Adipocyte (in vitro differentiated cells): ENCODE measurements around the gene DUSP12.
"Not testable (repeated sequence)": the region's sequence is repeated elsewhere in the genome, so short reads cannot be mapped to it uniquely, and the experiment has no call there.

Source experiments
- DNase-seq: peaks from one replicate; pipeline ENCODE4 v3.0.0-alpha.2; 2015; ENCODE audit warnings: low read depth
- H3K27me3 ChIP-seq: replicated peaks from 2 replicates; pipeline ENCODE4 v1.7.0; 2013; ENCODE audit warnings: mild to moderate bottlenecking, low read length, moderate library complexity; ENCODE audit not compliant: control insufficient read depth, insufficient read depth
- H3K36me3 ChIP-seq: 2 replicates; pipeline ENCODE4 v1.7.0; 2013; ENCODE audit warnings: low read length, mild to moderate bottlenecking, moderate library complexity; ENCODE audit not compliant: control insufficient read depth, insufficient read depth, severe bottlenecking
- H3K4me1 ChIP-seq: 2 replicates; pipeline ENCODE4 v1.7.0; 2013; ENCODE audit warnings: mild to moderate bottlenecking, low read length, moderate library complexity; ENCODE audit not compliant: control insufficient read depth, insufficient read depth
- H3K4me3 ChIP-seq: 2 replicates; pipeline ENCODE4 v1.7.0; 2013; ENCODE audit warnings: mild to moderate bottlenecking, low read length, moderate library complexity
- H3K9ac ChIP-seq: 2 replicates; pipeline ENCODE4 v1.7.0; 2013; ENCODE audit warnings: mild to moderate bottlenecking, low read length, moderate library complexity
- H3K9me3 ChIP-seq: 2 replicates; pipeline ENCODE4 v1.7.0; 2013; ENCODE audit warnings: mild to moderate bottlenecking, low read length, moderate library complexity; ENCODE audit not compliant: control insufficient read depth

DUSP12 gene

DNA sequence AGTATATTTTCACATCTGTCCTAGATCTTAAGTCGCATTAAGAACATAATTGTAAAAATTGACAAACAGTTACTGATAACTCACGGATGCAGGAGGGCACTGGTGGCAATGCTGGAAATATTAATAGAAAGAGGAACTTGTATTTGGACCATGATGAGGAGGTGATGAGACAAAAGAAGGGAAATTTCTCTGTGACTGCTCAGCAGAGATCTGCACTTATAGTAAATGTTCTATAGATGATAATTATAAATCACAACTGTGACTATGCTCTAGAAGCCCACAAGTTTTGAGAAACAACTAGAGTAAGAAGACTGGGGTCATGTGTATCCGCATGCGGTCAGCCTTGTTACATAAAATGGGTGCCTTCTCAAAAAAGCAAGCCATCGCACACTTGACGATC, 8.7 kb upstream of the DUSP12 start:
- H3K4me3 ChIP-seq, result no peak overlapping the region
- H3K4me1 ChIP-seq, result peaks cover 27% of the 10 kb centered on the region
- no peak for DNase-seq
- no peaks in the 10 kb centered on the region for H3K36me3 ChIP-seq
- no peak overlapping the region for H3K9ac ChIP-seq
- H3K27me3 ChIP-seq, result no peaks in the 10 kb centered on the region
- H3K9me3 ChIP-seq, result no peaks in the 10 kb centered on the region

GRCh38 chr1:161743231-161743630, 6.4 kb upstream of the DUSP12 start:
- no peaks in the 10 kb centered on the region for H3K36me3 ChIP-seq
- no peak overlapping the region for H3K4me3 ChIP-seq
- DNase-seq, result no peak
- peaks cover 14% of the 10 kb centered on the region for H3K4me1 ChIP-seq
- no peaks in the 10 kb centered on the region for H3K9me3 ChIP-seq
- no peak overlapping the region for H3K9ac ChIP-seq
- H3K27me3 ChIP-seq, result no peaks in the 10 kb centered on the region

DNA sequence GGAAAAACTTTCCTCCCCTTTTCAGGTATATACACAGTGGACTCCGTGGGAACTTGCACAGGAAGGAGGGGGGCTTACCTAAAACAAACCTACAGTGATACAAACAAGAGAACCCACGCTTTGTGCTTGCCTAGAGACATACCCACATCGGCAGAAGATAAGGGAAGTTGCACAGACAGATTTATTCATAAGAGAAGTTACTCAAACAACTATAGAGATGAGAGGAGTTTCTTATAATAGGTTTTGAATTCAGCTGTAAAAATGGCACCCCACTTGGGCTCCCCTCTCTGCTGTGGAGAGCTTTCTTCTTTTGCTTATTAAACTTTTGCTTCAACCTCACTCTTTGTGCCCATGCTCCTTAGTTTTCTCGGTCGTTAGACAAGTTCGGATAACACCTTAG, 1.8 kb upstream of the DUSP12 start:
- Histone ChIP-seq H3K9ac (no peak overlapping the region), H3K4me1 (peaks cover 32% of the 10 kb centered on the region), H3K27me3 (no peaks in the 10 kb centered on the region), H3K36me3 (peaks cover 12% of the 10 kb centered on the region), H3K9me3 (no peaks in the 10 kb centered on the region), H3K4me3 (no peak overlapping the region)
- no peak for DNase-seq

DNA sequence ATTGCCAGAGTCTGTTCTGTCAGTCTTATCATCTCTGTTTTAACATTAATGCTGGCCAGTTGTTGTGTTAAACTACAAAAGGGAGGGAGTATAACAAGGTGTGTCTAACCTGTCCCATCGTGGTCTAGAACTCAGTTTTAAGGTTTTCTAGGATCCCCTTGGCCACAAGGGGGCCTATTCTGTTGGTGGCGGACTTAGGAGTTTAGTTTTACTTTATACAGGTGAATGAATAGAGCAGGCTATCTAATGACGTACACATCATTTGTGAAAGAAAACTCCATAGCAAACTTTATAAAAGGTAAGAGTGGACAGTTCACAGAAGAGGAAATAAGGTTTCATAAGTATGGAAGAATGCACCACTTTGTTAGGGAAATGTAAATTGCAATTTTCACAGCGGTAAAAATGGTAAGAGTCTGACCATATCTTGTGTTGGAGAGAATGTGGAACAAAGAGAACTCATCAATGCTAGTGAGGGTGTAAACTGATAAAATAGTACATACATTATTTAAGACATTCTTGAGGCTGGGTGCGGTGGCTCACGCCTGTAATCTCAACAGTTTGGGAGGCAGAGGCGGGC, 14.0 kb downstream of the DUSP12 start:
- Histone ChIP-seq H3K4me3 (no peak overlapping the region), H3K9ac (no peak overlapping the region), H3K4me1 (peaks cover 9% of the 10 kb centered on the region), H3K9me3 (no peaks in the 10 kb centered on the region), H3K27me3 (no peaks in the 10 kb centered on the region), H3K36me3 (peaks cover under 1% of the 10 kb centered on the region)
- DNase-seq, result peak; percentile 36

DNA sequence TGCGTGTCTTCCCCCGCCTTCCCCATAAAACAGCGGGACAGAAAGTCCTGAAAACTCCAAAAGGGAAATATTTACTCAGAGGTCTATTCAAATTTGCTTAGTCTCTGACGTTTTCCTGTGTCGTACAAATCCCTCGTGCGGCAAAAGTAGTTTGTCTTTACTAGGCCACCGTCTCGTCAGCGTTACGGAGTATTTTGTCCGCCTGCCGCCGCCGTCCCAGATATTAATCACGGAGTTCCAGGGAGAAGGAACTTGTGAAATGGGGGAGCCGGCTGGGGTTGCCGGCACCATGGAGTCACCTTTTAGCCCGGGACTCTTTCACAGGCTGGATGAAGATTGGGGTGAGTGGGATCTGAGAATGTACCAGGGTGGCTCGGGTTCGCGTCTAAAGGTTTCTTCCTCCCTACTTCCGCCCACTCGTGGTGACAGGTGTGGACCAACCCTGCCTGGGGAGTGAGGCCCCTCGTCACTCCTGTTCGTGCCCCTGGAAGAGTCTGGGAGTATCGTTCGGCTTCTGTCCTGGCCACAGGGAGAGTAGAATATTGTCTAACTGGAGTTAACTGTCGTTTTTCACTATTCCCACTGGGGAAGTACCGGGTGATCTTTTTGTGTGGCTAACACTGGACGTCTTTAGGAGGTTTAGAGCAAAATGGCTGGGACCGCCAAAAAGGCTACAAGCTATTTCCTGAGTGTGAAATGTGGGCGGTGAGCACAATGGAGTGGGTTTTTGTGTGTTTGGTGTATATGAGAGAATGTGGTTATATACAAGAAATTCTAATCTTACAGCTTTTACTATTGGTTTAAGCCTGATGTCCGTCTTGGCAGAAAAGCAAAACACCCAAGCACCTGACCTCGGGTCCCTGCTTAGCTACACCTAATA, 16.8 kb downstream of the DUSP12 start, which contains the start of gene ATF6:
TSS of gene ATF6 (plus strand) at position 219 of the 880 bp plus-strand sequence. CDS start at position 260, 41 bp downstream.
- peak; percentile 96 for DNase-seq
- Histone ChIP-seq H3K4me3 (peak within 1 kb of the TSS; percentile 98), H3K9me3 (no peaks in the 10 kb centered on the region), H3K9ac (peak within 1 kb of the TSS; percentile 91), H3K4me1 (peaks cover 9% of the 10 kb centered on the region), H3K36me3 (no peaks in the 10 kb centered on the region), H3K27me3 (no peaks in the 10 kb centered on the region)

DNA sequence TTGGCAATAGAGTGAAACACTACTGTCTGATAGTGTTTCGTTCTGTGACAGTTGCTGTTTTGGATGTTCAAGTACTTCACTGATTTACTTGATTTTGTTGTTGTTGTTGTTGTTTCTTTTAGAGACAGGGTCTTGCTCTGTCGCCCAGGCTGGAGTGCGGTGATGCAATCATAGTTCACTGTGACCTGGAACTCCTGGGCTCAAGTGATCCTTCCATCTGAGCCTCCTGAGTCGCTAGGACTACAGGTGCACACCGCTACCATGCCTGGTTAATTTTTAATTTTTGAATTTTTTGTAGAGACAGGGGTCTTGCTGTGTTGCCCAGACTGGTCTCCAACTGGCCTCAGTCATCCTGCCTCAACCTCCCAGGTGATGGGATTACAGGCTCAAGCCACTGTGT, 18.9 kb downstream of the DUSP12 start:
- DNase-seq, result no peak
- Histone ChIP-seq H3K27me3 (no peaks in the 10 kb centered on the region), H3K4me3 (no peak overlapping the region), H3K9me3 (no peaks in the 10 kb centered on the region), H3K36me3 (no peaks in the 10 kb centered on the region), H3K9ac (no peak overlapping the region), H3K4me1 (peaks cover 9% of the 10 kb centered on the region)

GRCh38 chr1:161768986-161769672, 19.5 kb downstream of the DUSP12 start:
- Histone ChIP-seq H3K9me3 (no peaks in the 10 kb centered on the region), H3K9ac (no peak overlapping the region), H3K4me3 (no peak overlapping the region), H3K4me1 (peaks cover 9% of the 10 kb centered on the region), H3K27me3 (no peaks in the 10 kb centered on the region), H3K36me3 (no peaks in the 10 kb centered on the region)
- no peak for DNase-seq

DNA sequence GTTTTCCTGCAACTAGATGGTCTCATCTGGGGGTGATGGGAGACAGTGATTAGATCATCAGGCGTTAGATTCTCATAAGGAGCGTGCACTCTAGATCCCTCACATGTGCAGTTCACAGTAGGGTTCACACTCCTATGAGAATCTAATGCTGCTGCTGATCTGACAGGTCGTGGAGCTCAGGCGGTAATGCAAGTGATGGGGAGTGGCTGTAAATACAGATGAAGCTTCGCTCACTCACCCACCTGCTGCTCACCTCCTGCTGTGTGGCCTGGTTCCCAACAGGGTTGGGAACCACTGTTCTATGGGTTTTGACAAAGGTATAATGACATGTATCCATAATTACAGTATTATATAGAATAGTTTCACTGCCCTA, 20.1 kb downstream of the DUSP12 start:
- not testable (repeated sequence) for H3K9ac ChIP-seq, H3K4me1 ChIP-seq, H3K36me3 ChIP-seq, DNase-seq, H3K27me3 ChIP-seq, H3K9me3 ChIP-seq, H3K4me3 ChIP-seq

GRCh38 chr1:161770250-161770649, 20.7 kb downstream of the DUSP12 start:
- Histone ChIP-seq H3K27me3 (no peaks in the 10 kb centered on the region), H3K36me3 (no peaks in the 10 kb centered on the region), H3K4me1 (peaks cover 9% of the 10 kb centered on the region), H3K9ac (no peak overlapping the region), H3K4me3 (no peak overlapping the region), H3K9me3 (no peaks in the 10 kb centered on the region)
- DNase-seq, result no peak

- H3K9ac ChIP-seq, result no peak overlapping the region
- DNase-seq, result no peak
- no peaks in the 10 kb centered on the region for H3K27me3 ChIP-seq
- no peaks in the 10 kb centered on the region for H3K9me3 ChIP-seq
- H3K4me1 ChIP-seq, result peaks cover 9% of the 10 kb centered on the region
- no peaks in the 10 kb centered on the region for H3K36me3 ChIP-seq
- no peak overlapping the region for H3K4me3 ChIP-seq
These were observed 21.6 kb downstream of the DUSP12 start for GRCh38 chr1:161771161-161771560.

GRCh38 chr1:161771973-161772372, 22.4 kb downstream of the DUSP12 start:
- Histone ChIP-seq H3K9me3 (no peaks in the 10 kb centered on the region), H3K27me3 (no peaks in the 10 kb centered on the region), H3K4me3 (no peak overlapping the region), H3K4me1 (peaks cover 7% of the 10 kb centered on the region), H3K9ac (no peak overlapping the region), H3K36me3 (no peaks in the 10 kb centered on the region)
- no peak for DNase-seq
